HFF-Myc (cell line): ENCODE results near the gene GPR101.
"Not testable (repeated sequence)": the region's sequence is repeated elsewhere in the genome, so short reads cannot be mapped to it uniquely, and the experiment has no call there.

Experiments
- DNase-seq: peaks from one replicate; pipeline ENCODE4 v3.0.0-alpha.2; 2011; ENCODE audit warnings: low read depth; ENCODE audit errors: extremely low read depth
- H3K4me3 ChIP-seq: replicated peaks from 2 replicates; pipeline ENCODE4 v1.5.1; 2011; ENCODE audit warnings: low read depth, mild to moderate bottlenecking, control low read depth, low read length
- CTCF ChIP-seq: IDR thresholded peaks from 2 replicates; pipeline ENCODE4 v1.5.1; 2012; ENCODE audit warnings: mild to moderate bottlenecking, low read depth, low read length, control low read depth; ENCODE audit errors: missing control alignments

Gene GPR101

GRCh38 chrX:137031039-137031438 lies 2.8 kb downstream of the GPR101 start:
- TF ChIP-seq CTCF: no peak
- no peak overlapping the region for H3K4me3 ChIP-seq
- DNase-seq: no peak

GRCh38 chrX:137028699-137029098 lies 5.1 kb downstream of the GPR101 start:
- no peak for DNase-seq
- TF ChIP-seq CTCF: no peak
- no peak overlapping the region for H3K4me3 ChIP-seq

GRCh38 chrX:137025930-137026329 lies 7.9 kb downstream of the GPR101 start:
- no peak overlapping the region for H3K4me3 ChIP-seq
- DNase-seq: no peak
- no peak for TF ChIP-seq CTCF

- not testable (repeated sequence) for H3K4me3 ChIP-seq, DNase-seq
Observed at GRCh38 chrX:137000236-137000635, 33.6 kb downstream of the GPR101 start.

GRCh38 chrX:136999024-136999423 lies 34.8 kb downstream of the GPR101 start:
- H3K4me3 ChIP-seq: no peak overlapping the region
- DNase-seq: no peak
- no peak for TF ChIP-seq CTCF
